Mucosa of descending colon (tissue), 3 donors: ENCODE data around the gene ACO2. TPM values are rescaled to one million over a fixed set of nuclear protein-coding genes. Genes with fewer than 3 reads are reported as not detected.

ENCODE experiments used
- ATAC-seq: fragments of 200-7000 bp; cut with Tn5 transposase; one replicate; pipeline ENCODE4 v1.9.1; 2020; ENCODE audit warnings: mild to moderate bottlenecking, moderate library complexity
- DNase-seq, 3 donors: peaks; one replicate each; pipeline ENCODE4 v3.0.0-alpha.2; 2020
- H3K36me3 ChIP-seq: fragments of 200-600 bp; one replicate; pipeline ENCODE4 v1.8.0; 2021; ENCODE audit warnings: low read depth, mild to moderate bottlenecking
- H3K4me1 ChIP-seq: fragments of 200-600 bp; one replicate; pipeline ENCODE4 v1.8.0; 2021; ENCODE audit warnings: low read depth, mild to moderate bottlenecking
- H3K4me3 ChIP-seq: fragments of 200-600 bp; one replicate; pipeline ENCODE4 v1.8.0; 2021; ENCODE audit warnings: mild to moderate bottlenecking
- H3K9me3 ChIP-seq: fragments of 200-600 bp; one replicate; pipeline ENCODE4 v1.8.0; 2021; ENCODE audit warnings: mild to moderate bottlenecking
- intact Hi-C, 2 donors: fragments of 100-400 bp; cut with DNase I in 1 of 2; cut with micrococcal nuclease in 1 of 2; formaldehyde crosslinking; loops; one replicate each; pipeline versions ENCODE4 v1.11.0 to v1.11.1; 2022; cut with DNase I, micrococcal nuclease
- total RNA-seq, 3 donors: library from RNA; stranded (reverse); fragmentation: NEBNext Ultra II Directional in 2 of 3; extraction: Animal tissue kit (Norgen Biotek cat#: 25700) in 2 of 3; gene quantifications; one replicate each; pipeline versions ENCODE4 v1.2.1 to v1.2.4, GENCODE V29; 2021 to 2023
- TF ChIP-seq, protein P1 (sequence below): fragments of 200-600 bp; IDR thresholded peaks from one replicate; pipeline ENCODE4 v1.8.0; 2022; ENCODE audit warnings: antibody characterized with exemption, mild to moderate bottlenecking
- donor health status: DM: no; HTN: no; CAD: no; lungs with moderate emphysema.
- donor health status: DM: no; HTN: no; CAD: no.
- donor health status: DM: no; HTN: yes; CAD: no.

ACO2 gene
- total RNA-seq, 3 donors from 2014 or later, result 187 to 295 (median 241) TPM

DNA sequence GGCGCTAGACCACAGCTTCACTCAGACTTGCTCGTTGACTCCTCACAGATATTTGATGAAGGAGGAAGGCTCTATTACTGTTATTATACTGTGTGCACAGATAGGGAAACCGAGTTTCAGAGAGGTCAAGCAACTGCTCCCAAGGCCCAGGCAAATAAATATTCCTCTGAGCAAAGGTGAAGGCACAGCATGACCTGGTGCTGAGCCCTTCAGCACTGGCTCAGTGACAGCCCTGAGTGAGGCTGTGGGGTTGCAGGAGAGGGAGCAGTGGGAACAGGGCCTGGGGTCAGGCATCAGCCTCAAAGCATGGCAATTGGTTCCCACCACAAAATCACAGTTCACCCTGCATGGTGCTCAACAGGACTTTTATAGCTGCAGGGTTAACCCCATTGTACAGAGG lies 68.3 kb downstream of the ACO2 start:
- Histone ChIP-seq H3K36me3 (no peaks in the 10 kb centered on the region), H3K4me1 (peaks cover 3% of the 10 kb centered on the region), H3K9me3 (no peaks in the 10 kb centered on the region), H3K4me3 (no peak overlapping the region)
- intact Hi-C loops, result no loop called here
- DNase-seq (no peak), ATAC-seq (no peak)
- TF ChIP-seq, protein P1, sequence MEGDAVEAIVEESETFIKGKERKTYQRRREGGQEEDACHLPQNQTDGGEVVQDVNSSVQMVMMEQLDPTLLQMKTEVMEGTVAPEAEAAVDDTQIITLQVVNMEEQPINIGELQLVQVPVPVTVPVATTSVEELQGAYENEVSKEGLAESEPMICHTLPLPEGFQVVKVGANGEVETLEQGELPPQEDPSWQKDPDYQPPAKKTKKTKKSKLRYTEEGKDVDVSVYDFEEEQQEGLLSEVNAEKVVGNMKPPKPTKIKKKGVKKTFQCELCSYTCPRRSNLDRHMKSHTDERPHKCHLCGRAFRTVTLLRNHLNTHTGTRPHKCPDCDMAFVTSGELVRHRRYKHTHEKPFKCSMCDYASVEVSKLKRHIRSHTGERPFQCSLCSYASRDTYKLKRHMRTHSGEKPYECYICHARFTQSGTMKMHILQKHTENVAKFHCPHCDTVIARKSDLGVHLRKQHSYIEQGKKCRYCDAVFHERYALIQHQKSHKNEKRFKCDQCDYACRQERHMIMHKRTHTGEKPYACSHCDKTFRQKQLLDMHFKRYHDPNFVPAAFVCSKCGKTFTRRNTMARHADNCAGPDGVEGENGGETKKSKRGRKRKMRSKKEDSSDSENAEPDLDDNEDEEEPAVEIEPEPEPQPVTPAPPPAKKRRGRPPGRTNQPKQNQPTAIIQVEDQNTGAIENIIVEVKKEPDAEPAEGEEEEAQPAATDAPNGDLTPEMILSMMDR, result no peak

DNA sequence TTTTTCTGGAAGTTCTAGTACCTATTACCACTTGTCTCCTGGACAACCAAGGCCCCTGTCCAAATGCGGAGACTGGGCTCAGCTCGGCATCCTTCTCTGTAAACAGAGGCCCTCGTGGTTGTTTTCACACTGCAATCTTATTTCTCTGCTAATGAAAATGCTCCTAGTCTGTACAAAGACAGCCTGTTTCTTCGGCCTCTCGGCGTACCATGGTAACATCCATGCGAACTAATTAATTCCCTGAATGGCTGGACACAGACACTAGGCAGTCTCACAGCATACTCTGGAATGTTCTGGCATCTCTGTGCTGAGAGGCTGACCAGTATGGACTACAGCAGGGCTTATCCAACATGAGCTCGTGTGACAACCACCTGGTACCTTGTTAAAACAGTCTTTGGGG lies 69.7 kb downstream of the ACO2 start:
- H3K9me3 ChIP-seq, result no peaks in the 10 kb centered on the region
- H3K4me1 ChIP-seq, result peaks cover 15% of the 10 kb centered on the region
- ATAC-seq (no peak), DNase-seq (no peak)
- TF ChIP-seq, protein P1, result no peak
- H3K36me3 ChIP-seq, result no peaks in the 10 kb centered on the region
- no peak overlapping the region for H3K4me3 ChIP-seq
- intact Hi-C loops, result no loop called here

DNA sequence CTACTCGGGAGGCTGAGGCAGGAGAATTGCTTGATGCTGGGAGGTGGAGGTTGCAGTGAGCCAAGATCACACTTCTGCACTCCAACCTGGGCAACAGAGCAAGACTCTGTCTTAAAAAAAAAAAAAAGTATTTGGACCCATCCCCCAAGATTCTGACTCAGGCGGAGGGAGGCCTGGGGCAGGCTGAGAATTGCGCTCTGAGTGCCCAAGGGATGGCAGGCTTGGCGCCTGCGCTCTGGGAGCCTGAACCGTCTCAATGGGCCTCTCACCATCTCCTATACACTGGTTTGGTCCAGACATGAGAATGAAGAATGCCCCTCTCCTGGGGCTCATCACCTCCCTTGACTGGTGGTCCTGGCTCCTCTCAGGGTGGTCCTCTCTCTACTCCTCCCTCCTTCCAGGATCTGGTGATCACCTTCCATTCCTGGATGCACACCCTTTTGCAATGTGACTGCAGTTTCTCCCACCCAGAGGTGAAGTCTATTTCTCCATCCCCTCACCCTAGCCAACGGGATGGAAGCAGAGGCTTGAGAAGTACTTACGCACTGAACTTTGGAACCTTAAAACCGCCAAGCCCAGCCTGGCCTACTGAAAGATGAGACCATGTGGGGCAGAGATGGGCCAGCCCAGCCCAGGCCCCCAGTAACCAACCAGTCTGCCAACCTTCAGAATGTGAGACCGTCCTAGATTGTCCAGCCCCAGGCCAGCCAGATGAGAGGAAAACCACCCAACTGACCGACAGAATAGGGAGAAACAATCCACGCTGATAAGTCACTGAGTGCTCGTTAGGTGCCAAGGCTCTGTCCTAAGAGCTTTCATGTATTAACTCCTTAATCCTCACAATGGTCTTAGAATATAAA lies 70.5 kb downstream of the ACO2 start:
- no peaks in the 10 kb centered on the region for H3K9me3 ChIP-seq
- ATAC-seq (no peak), DNase-seq (no peak)
- H3K4me3 ChIP-seq, result no peak overlapping the region
- TF ChIP-seq, protein P1, result no peak
- intact Hi-C loops, result loop anchor here in 1 of 2 donors (10.0 kb wide), 1 partner anchor 55 kb away; no protein-coding TSS in a partner anchor
- H3K36me3 ChIP-seq, result no peaks in the 10 kb centered on the region
- peaks cover 16% of the 10 kb centered on the region for H3K4me1 ChIP-seq

DNA sequence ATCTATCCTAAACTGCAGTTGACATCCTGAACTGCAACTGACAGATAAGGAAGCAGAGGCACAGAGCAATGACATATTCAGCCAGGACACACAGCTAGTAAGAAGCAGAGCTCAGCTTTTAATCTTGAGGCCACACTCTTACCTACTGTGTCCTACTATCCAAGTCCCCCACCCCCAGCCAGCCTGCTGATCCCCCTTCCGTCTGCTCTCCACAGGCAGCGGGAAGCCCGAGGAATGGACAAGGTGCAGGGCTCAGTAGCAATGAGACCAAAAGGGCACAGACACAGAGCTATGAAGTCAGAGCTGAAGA lies 71.0 kb downstream of the ACO2 start:
- Histone ChIP-seq H3K36me3 (no peaks in the 10 kb centered on the region), H3K4me1 (peaks cover 20% of the 10 kb centered on the region), H3K9me3 (no peaks in the 10 kb centered on the region), H3K4me3 (no peak overlapping the region)
- DNase-seq (no peak), ATAC-seq (no peak)
- intact Hi-C loops, result loop anchor here in 1 of 2 donors (10.0 kb wide), 1 partner anchor 55 kb away; no protein-coding TSS in a partner anchor
- TF ChIP-seq, protein P1, result no peak

DNA sequence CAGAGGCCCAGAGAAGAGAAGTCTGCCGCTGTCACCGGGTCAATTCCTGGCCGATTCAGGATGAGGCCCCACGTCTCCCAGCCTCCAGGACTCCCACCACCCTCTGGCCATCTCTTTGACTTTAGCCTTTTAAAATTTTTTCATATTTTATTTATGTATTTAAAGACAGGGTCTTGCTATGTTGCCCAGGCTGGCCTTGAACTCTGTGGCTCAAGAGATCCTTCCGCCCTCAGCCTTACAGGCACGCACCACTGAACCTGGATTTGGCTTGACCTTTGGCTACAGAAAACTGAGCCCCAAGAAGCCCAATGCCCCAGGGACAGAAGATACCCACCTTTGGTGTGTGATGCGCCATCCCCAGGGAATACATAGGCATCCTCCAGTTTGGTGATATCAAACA lies 71.4 kb downstream of the ACO2 start:
- no peak for DNase-seq
- TF ChIP-seq, protein P1, result no peak
- Histone ChIP-seq H3K4me1 (peaks cover 21% of the 10 kb centered on the region), H3K36me3 (no peaks in the 10 kb centered on the region), H3K9me3 (no peaks in the 10 kb centered on the region), H3K4me3 (no peak overlapping the region)
- intact Hi-C loops, result loop anchor here in 1 of 2 donors (10.0 kb wide), 1 partner anchor 54 kb away; no protein-coding TSS in a partner anchor
- no peak for ATAC-seq
